GM12878 (cell line): ENCODE data around the gene NRM. TPM values are rescaled to one million over a fixed set of nuclear protein-coding genes. Genes with fewer than 3 reads are reported as not detected.

Experiments used
- ATAC-seq: fragments of 200-7000 bp; cut with Tn5 transposase; 3 replicates; pipeline ENCODE4 v1.9.1; 2020; ENCODE audit warnings: mild to moderate bottlenecking, moderate library complexity
- BruUV-seq: library from RNA; stranded (reverse); fragments of 400-500 nt; replicated peaks from 2 replicates; lab custom pipeline; 2021; lab: Mats Ljungman, UMichigan
- CTCF ChIA-PET: fragments of 300-600 bp; sonication (Branson Sonifier 250); formaldehyde crosslinking; extraction: SDS; loops from one replicate; lab custom pipeline; 2021; ENCODE audit warnings: inconsistent platforms; lab: Yijun Ruan, JAX
- POLR2A ChIA-PET: fragments of 350-600 bp; formaldehyde crosslinking; extraction: SDS; loops from one replicate; lab custom pipeline; 2021; ENCODE audit warnings: inconsistent platforms; lab: Charles Lee
- RAD21 ChIA-PET: fragments of 300-600 bp; sonication (Branson Sonifier 250); formaldehyde crosslinking; loops from one replicate; lab custom pipeline; 2023; ENCODE audit warnings: antibody characterized with exemption; ENCODE audit not compliant: unreplicated experiment; lab: Charles Lee
- SMC1A ChIA-PET: fragments of 300-600 bp; sonication (Branson Sonifier 250); formaldehyde crosslinking; loops from one replicate; lab custom pipeline; 2023; ENCODE audit not compliant: unreplicated experiment, uncharacterized antibody; lab: Charles Lee
- DNase-seq: peaks from one replicate; pipeline ENCODE4 v3.0.0-alpha.2; 2011; ENCODE audit warnings: low read depth, low spot score
- FAIRE-seq: peaks from 3 replicates; lab custom pipeline; 2011; peaks lifted over from hg19 to GRCh38; lab: Jason Lieb, UNC
- H2AFZ ChIP-seq: 2 replicates; pipeline ENCODE4 v1.6.0; 2011; ENCODE audit warnings: low read depth, low read length, control low read depth; ENCODE audit not compliant: control insufficient read depth
- H3K27ac ChIP-seq: 2 replicates; pipeline ENCODE4 v1.5.1; 2011; ENCODE audit warnings: control low read depth; ENCODE audit not compliant: control insufficient read depth, insufficient read depth
- H3K27me3 ChIP-seq, 2 experiments: replicated peaks in 1 of 2; 2 replicates each; pipeline versions ENCODE4 v1.6.0 to v1.6.1; 2011; ENCODE audit warnings: low read length in 1 of 2; ENCODE audit not compliant: control insufficient read depth in 2 of 2, insufficient read depth in 2 of 2
- H3K36me3 ChIP-seq, 2 experiments: 2 replicates each; pipeline ENCODE4 v1.5.1; 2011; ENCODE audit warnings: low read length in 1 of 2; ENCODE audit not compliant: control insufficient read depth in 2 of 2, insufficient read depth in 2 of 2
- H3K4me1 ChIP-seq: 2 replicates; pipeline ENCODE4 v1.6.1; 2011; ENCODE audit warnings: mild to moderate bottlenecking, low read length, moderate library complexity, mixed read lengths; ENCODE audit not compliant: control insufficient read depth, insufficient read depth
- H3K4me2 ChIP-seq: 2 replicates; pipeline ENCODE4 v1.6.0; 2011; ENCODE audit warnings: control low read depth; ENCODE audit not compliant: control insufficient read depth, insufficient read depth
- H3K4me3 ChIP-seq: fragments of 200-600 bp; sonication (generic); 2 replicates; pipeline ENCODE4 v1.5.1; 2016
- H3K79me2 ChIP-seq: 2 replicates; pipeline ENCODE4 v1.6.0; 2011; ENCODE audit warnings: low read length; ENCODE audit not compliant: control insufficient read depth, insufficient read depth
- H3K9ac ChIP-seq: 2 replicates; pipeline ENCODE4 v1.8.0; 2011; ENCODE audit warnings: low read length, control low read depth, mixed read lengths; ENCODE audit not compliant: control insufficient read depth, insufficient read depth
- H3K9me3 ChIP-seq: replicated peaks from 3 replicates; pipeline ENCODE4 v1.5.1; 2011; ENCODE audit warnings: mild to moderate bottlenecking, low read length; ENCODE audit not compliant: control insufficient read depth, insufficient read depth
- H4K20me1 ChIP-seq: 2 replicates; pipeline ENCODE4 v1.6.0; 2011; ENCODE audit not compliant: control insufficient read depth, insufficient read depth
- IKZF1 ChIP-seq: fragments of 450-650 bp; conservative IDR thresholded peaks from 2 replicates; pipeline ENCODE4 v1.6.1; 2017; ENCODE audit warnings: antibody characterized with exemption, mild to moderate bottlenecking
- SIN3A ChIP-seq: IDR thresholded peaks from 2 replicates; pipeline ENCODE4 v1.6.1; 2012; ENCODE audit warnings: low read depth, low read length, improper control_type of control experiment
- WGBS: methylation state at CpG from one replicate; pipeline ENCODE4 v1.1.6; 2016; ENCODE audit warnings: low lambda C conversion rate; ENCODE audit not compliant: insufficient replicate concordance, insufficient coverage; ENCODE audit errors: missing lambda C conversion rate; 5-methylcytosine and 5-hydroxymethylcytosine counted together
- in situ Hi-C: fragments of 300-500 bp; cut with MboI; formaldehyde crosslinking; loops from 9 replicates; pipeline ENCODE4 v1.14.3; 2018; ENCODE audit warnings: mixed read lengths
- intact Hi-C: fragments of 100-400 bp; cut with micrococcal nuclease; formaldehyde crosslinking; loops from one replicate; pipeline ENCODE4 v1.14.2; 2022; ENCODE audit not compliant: unreplicated experiment
- polyA plus RNA-seq, 11 experiments: library from polyadenylated mRNA; depleted of rRNA in 4 of 11; unstranded in 6 of 11; stranded (reverse) in 5 of 11; fragments of >200 nt; fragmentation: Nextera tagmentation in 4 of 11; fragmentation: Illumina TruSeq in 1 of 11; extraction: Ambion mirVana in 4 of 11; extraction: Trizol in 1 of 11; gene quantifications; 1 replicate in 1 of 11; 2 replicates in 10 of 11; pipeline versions ENCODE4 v1.2.1 to v1.2.3, GENCODE V29; 2011 to 2016; ENCODE audit warnings: inconsistent platforms in 2 of 11, missing spikeins in 2 of 11, low read depth in 1 of 11
- total RNA-seq, 4 experiments: library from RNA; depleted of rRNA in 3 of 4; stranded (reverse); fragments of >200 nt in 3 of 4; fragmentation: Illumina TruSeq in 1 of 4; extraction: Trizol in 1 of 4; gene quantifications; 2 replicates each; pipeline versions ENCODE4 v1.2.1 to v1.2.3, GENCODE V29; 2013 to 2021

Gene NRM
- total and polyA plus RNA-seq, 10 of the 15 experiments (the other 5 are each of a cell fraction or from before 2014, with no cell fraction given) = 15.4 to 46.7 (median 29.0) TPM

- Histone ChIP-seq H3K9me3 (no peaks in the 10 kb centered on the region), H4K20me1 (peaks cover 5% of the 10 kb centered on the region; the same call in 1 of the 2 replicates), H3K4me2 (peak overlapping the region; percentile 89), H3K4me1 (peaks cover 8% of the 10 kb centered on the region), H2AFZ (no peak overlapping the region)
- SMC1A ChIA-PET = interaction anchor here (0.8 to 11.3 kb wide), 13 partner anchors 8 to 400 kb away, joined by 3 to 265 read pairs (median 4); partner anchors contain the start of genes MDC1, MRPS18B, TUBB and VARS2
- RAD21 ChIA-PET = interaction anchor here (0.7 to 14.2 kb wide), 16 partner anchors 8 to 234 kb away, joined by 3 to 232 read pairs (median 6); partner anchors contain the start of genes ABCF1, MDC1, TUBB and VARS2
- CTCF ChIA-PET = interaction anchor here (0.7 to 9.5 kb wide), 22 partner anchors 9 to 618 kb away, joined by 3 to 487 read pairs (median 5); partner anchors contain the start of genes MDC1, NRM, TUBB and VARS2
- in situ Hi-C loops = loop anchor here (5.0 kb wide), 2 partner anchors 37 to 142 kb away; partner anchors contain the start of gene MDC1
- 0 out of 2 replicates have a peak, but pooled peaks have one; percentile 7 for TF ChIP-seq IKZF1
- no peak for TF ChIP-seq SIN3A
- TF ChIP-seq, all 136 proteins: peak for 1
- DNase-seq (no peak), FAIRE-seq (no peak), ATAC-seq (no peak)
- intact Hi-C loops = loop anchor here (1.0 to 5.0 kb wide), 4 partner anchors 42 to 197 kb away; no protein-coding TSS in a partner anchor
- Histone ChIP-seq H3K9ac (peak overlapping the region; percentile 73), H3K27ac (peak overlapping the region; percentile 65), H3K79me2 (peaks cover 66% of the 10 kb centered on the region), H3K27me3 (no peaks in the 10 kb centered on the region), H3K4me3 (peak overlapping the region; percentile 100), H3K36me3 (peaks cover 10 to 24% of the 10 kb centered on the region in 2 experiments)
- WGBS = 2% methylated on average over 7 of the region's 7 CpGs
- POLR2A ChIA-PET = interaction anchor here (0.6 to 9.5 kb wide), 9 partner anchors 10 to 65 kb away, joined by 3 to 200 read pairs (median 8); partner anchors contain the start of genes MDC1, MRPS18B, NRM and PPP1R10
- BruUV-seq = no TSS peak
These were observed 10.8 kb downstream of the NRM start for GRCh38 chr6:30679765-30680535.
